OCI-LY7 (cell line): ENCODE data around the gene FOXP1.

Experiments used
- CTCF ChIP-seq: fragments of 200-600 bp; sonication (generic); conservative IDR thresholded peaks from 2 replicates; pipeline ENCODE4 v1.5.1; 2014; ENCODE audit warnings: mild to moderate bottlenecking, antibody characterized with exemption, low read length, moderate library complexity, mixed read lengths
- EZH2phosphoT487 ChIP-seq: fragments of 200-600 bp; sonication (generic); IDR thresholded peaks from 2 replicates; pipeline ENCODE4 v1.6.1; 2018; ENCODE audit warnings: low read depth, borderline replicate concordance, mild to moderate bottlenecking, mixed run types, antibody characterized with exemption, low read length, moderate library complexity, mixed read lengths

GRCh38 chr3:71050538-71051258, 532.8 kb downstream of the FOXP1 start:
- TF ChIP-seq CTCF (no peak), EZH2phosphoT487 (no peak)
